Transverse colon (tissue), 4 donors: ENCODE results near the gene DNAH3. TPM values are rescaled to one million over a fixed set of nuclear protein-coding genes. Genes with fewer than 3 reads are reported as not detected.
A peak's percentile ranks its signal among the peaks of the same experiment; 100 is the strongest.
"Not testable (repeated sequence)": the region's sequence is repeated elsewhere in the genome, so short reads cannot be mapped to it uniquely, and the experiment has no call there.

Experiments
- DNase-seq: peaks from one replicate; pipeline ENCODE4 v3.0.0-alpha.2; 2019
- H3K27ac ChIP-seq, 4 donors: fragments of 200-600 bp; sonication (generic); 2 replicates each; pipeline ENCODE4 v1.5.1; 2016 to 2018; ENCODE audit warnings: inconsistent platforms in 4 of 4
- H3K27me3 ChIP-seq: fragments of 200-600 bp; sonication (generic); 2 replicates; pipeline ENCODE4 v1.5.1; 2017; ENCODE audit warnings: inconsistent platforms
- H3K36me3 ChIP-seq, 4 donors: fragments of 200-600 bp; sonication (generic); 2 replicates each; pipeline ENCODE4 v1.5.1; 2017 to 2019; ENCODE audit warnings: inconsistent platforms in 4 of 4
- H3K4me1 ChIP-seq, 4 donors: fragments of 200-600 bp; sonication (generic); 2 replicates each; pipeline ENCODE4 v1.5.1; 2017 to 2020; ENCODE audit warnings: inconsistent platforms in 4 of 4
- H3K4me3 ChIP-seq, 4 donors: fragments of 200-600 bp; sonication (generic); 1 replicate in 1 of 4; 2 replicates in 3 of 4; pipeline versions ENCODE4 v1.5.1 to v1.6.1; 2017 to 2019; ENCODE audit warnings: inconsistent platforms in 4 of 4
- H3K9me3 ChIP-seq, 2 donors: fragments of 200-600 bp; sonication (generic); 2 replicates each; pipeline ENCODE4 v1.5.1; 2017 to 2019; ENCODE audit warnings: inconsistent platforms in 2 of 2
- CTCF ChIP-seq, 5 experiments: fragments of 200-600 bp in 3 of 5; fragments of 450-650 bp in 2 of 5; sonication (generic) in 3 of 5; IDR thresholded peaks; 1 replicate in 2 of 5; 2 replicates in 3 of 5; pipeline ENCODE4 v1.5.1; 2016 to 2017; ENCODE audit warnings: antibody characterized with exemption in 5 of 5, inconsistent platforms in 3 of 5, mild to moderate bottlenecking in 2 of 5, moderate library complexity in 1 of 5
- EP300 ChIP-seq: sonication (generic); formaldehyde crosslinking; IDR thresholded peaks from one replicate; pipeline ENCODE4 v1.6.1; 2017; ENCODE audit warnings: antibody characterized with exemption, low read depth
- POLR2A ChIP-seq: fragments of 450-650 bp; IDR thresholded peaks from one replicate; pipeline ENCODE4 v1.6.1; 2016; ENCODE audit warnings: antibody characterized with exemption, mild to moderate bottlenecking, moderate library complexity
- POLR2AphosphoS5 ChIP-seq, 3 donors: sonication (generic); formaldehyde crosslinking; IDR thresholded peaks; one replicate each; pipeline ENCODE4 v1.6.1; 2016; ENCODE audit warnings: antibody characterized with exemption in 3 of 3
- WGBS, 2 donors: methylation state at CpG; one replicate each; pipeline ENCODE4 v1.1.5; 2018; ENCODE audit warnings: low coverage in 1 of 2; 5-methylcytosine and 5-hydroxymethylcytosine counted together
- in situ Hi-C, 4 donors: fragments of 200-750 bp; cut with MboI; loops; one replicate each; pipeline versions ENCODE4 v1.15.0 to v1.15.1; 2017; ENCODE audit warnings: low sequenced_read_pairs in 3 of 4, low pct_ligation_motif_present in 1 of 4, low pct_unique_long_range_greater_than_20kb in 1 of 4
- intact Hi-C: fragments of 100-400 bp; cut with DNase I; formaldehyde crosslinking; loops from one replicate; pipeline ENCODE4 v1.15.1; 2023; ENCODE audit warnings: low total_unique reads
- total RNA-seq, 4 donors: library from RNA; depleted of rRNA; stranded (reverse); fragments of >200 nt; gene quantifications; one replicate each; pipeline ENCODE4 v1.1.0, GENCODE V29; 2016

The DNAH3 gene
- total RNA-seq, 4 donors from 2014 or later: 1.1 to 28.7 (median 5.5) TPM

- Histone ChIP-seq H3K4me3 (no peak overlapping the region), H3K9me3 (no peaks in the 10 kb centered on the region), H3K27ac (no peak overlapping the region), H3K4me1 (no peaks in the 10 kb centered on the region), H3K36me3 (no peaks in the 10 kb centered on the region), H3K27me3 (peaks cover 8% of the 10 kb centered on the region)
- TF ChIP-seq CTCF (IDR thresholded peaks at IDR 0.05): no peak
- intact Hi-C loops: no loop called here
- DNase-seq: no peak
- 82% methylated on average over 1 of the region's 1 CpG; no CpG with 5 or more reads in 1 of the 2 donors for WGBS, 2 donors
- in situ Hi-C loops: no loop called here
These were observed 97.1 kb downstream of the DNAH3 start for GRCh38 chr16:21053590-21053989.

- 54 to 73% methylated on average over 3 to 31 of the region's 31 CpGs for WGBS, 2 donors
- H3K27me3 ChIP-seq, in situ Hi-C loops, H3K4me1 ChIP-seq, H3K9me3 ChIP-seq, intact Hi-C loops, H3K36me3 ChIP-seq: not testable (repeated sequence)
- H3K4me3 ChIP-seq: peak overlapping the region in 3 of 4 donors; percentile 10 to 46 (median 21)
- DNase-seq: peak; percentile 37
- peak overlapping the region in 1 of 4 donors; percentile 28 for H3K27ac ChIP-seq
These were observed 102.3 kb downstream of the DNAH3 start for GRCh38 chr16:21048091-21048912.

DNA sequence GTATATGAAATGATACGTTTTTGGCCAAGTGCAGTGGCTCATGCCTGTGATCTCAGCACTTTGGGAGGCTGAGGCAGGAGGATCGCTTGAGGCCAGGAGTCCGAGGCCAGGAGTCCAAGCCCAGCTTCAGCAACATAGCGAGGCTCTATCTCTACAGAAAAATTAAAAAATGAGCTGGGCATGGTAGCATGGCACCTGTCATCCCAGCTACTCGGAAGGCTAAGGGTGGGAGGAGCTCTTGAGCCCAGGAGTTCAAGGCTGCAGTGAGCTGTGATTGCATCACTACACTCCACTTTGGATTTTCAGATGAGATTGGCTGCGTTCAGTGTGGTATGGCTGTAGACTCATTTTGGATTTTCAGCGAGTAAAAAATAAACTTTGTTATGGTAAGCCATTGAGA is 112.4 kb downstream of the DNAH3 start:
- in situ Hi-C loops (no loop called here), intact Hi-C loops (no loop called here)
- H3K27ac ChIP-seq: no peak overlapping the region
- TF ChIP-seq POLR2AphosphoS5 (IDR thresholded peaks at IDR 0.05) (no peak), POLR2A (no peak), CTCF (IDR thresholded peaks at IDR 0.05) (no peak), EP300 (no peak)
- DNase-seq: no peak
- no peaks in the 10 kb centered on the region for H3K36me3 ChIP-seq
- no peak overlapping the region for H3K4me3 ChIP-seq
- no peaks in the 10 kb centered on the region for H3K4me1 ChIP-seq
- no peaks in the 10 kb centered on the region for H3K9me3 ChIP-seq
- WGBS, 2 donors: 87% methylated on average over 6 to 7 of the region's 7 CpGs
- H3K27me3 ChIP-seq: no peaks in the 10 kb centered on the region

DNA sequence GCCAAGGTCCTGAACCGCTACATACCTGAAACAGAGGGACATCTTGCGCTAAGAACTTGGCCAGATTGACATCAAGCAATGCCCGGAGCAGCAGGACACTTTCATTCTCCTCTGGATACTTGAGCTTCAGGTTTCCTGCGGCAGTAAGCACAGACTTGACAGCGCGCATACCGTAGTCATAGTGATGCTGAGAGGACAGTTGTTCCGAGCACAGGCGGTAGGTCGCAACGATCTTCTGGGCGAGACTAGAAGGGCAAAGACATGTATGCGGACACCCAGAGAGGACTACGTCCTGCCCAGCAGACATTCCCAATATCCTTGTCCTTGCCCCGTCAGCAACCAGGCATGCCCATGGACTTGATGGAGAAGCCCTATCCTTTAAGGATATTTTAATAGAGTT is 112.9 kb downstream of the DNAH3 start:
- Histone ChIP-seq H3K36me3 (no peaks in the 10 kb centered on the region), H3K27me3 (no peaks in the 10 kb centered on the region), H3K4me1 (no peaks in the 10 kb centered on the region), H3K9me3 (no peaks in the 10 kb centered on the region), H3K4me3 (no peak overlapping the region), H3K27ac (no peak overlapping the region)
- no peak for TF ChIP-seq POLR2AphosphoS5 (IDR thresholded peaks at IDR 0.05)
- no peak for TF ChIP-seq CTCF (IDR thresholded peaks at IDR 0.05)
- no peak for TF ChIP-seq EP300
- TF ChIP-seq POLR2A: no peak
- no peak for DNase-seq
- intact Hi-C loops (no loop called here), in situ Hi-C loops (no loop called here)
- 91% methylated on average over 15 of the region's 15 CpGs; no CpG with 5 or more reads in 1 of the 2 donors for WGBS, 2 donors

DNA sequence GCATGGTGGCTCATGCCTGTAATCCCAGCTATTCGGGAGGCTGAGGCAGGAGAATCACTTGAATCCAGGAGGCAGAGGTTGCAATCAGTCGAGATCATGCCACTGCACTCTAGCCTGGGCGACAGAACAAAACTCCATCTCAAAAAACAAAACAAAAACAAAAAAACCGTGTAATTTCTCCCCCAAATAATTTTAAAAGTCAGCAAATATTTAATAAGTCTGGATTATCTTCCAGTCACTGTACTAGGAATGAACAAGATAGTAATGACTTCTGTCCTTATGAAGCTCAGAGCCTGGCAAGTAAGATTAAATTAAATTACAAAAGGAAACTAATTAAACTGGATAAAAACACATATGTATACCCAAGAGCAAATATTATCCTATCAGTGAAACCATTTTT is 113.5 kb downstream of the DNAH3 start:
- no peak overlapping the region for H3K27ac ChIP-seq
- H3K4me3 ChIP-seq: no peak overlapping the region
- H3K9me3 ChIP-seq: no peaks in the 10 kb centered on the region
- H3K27me3 ChIP-seq: no peaks in the 10 kb centered on the region
- H3K4me1 ChIP-seq: no peaks in the 10 kb centered on the region
- in situ Hi-C loops (no loop called here), intact Hi-C loops (no loop called here)
- no peaks in the 10 kb centered on the region for H3K36me3 ChIP-seq
- TF ChIP-seq EP300 (no peak), CTCF (IDR thresholded peaks at IDR 0.05) (no peak), POLR2A (no peak), POLR2AphosphoS5 (IDR thresholded peaks at IDR 0.05) (no peak)
- no peak for DNase-seq
- WGBS, 2 donors: 61 to 76% methylated on average over 4 of the region's 4 CpGs
